Neuron (in vitro differentiated cells): ENCODE measurements around the gene KDF1.
"Not testable (repeated sequence)": the region's sequence is repeated elsewhere in the genome, so short reads cannot be mapped to it uniquely, and the experiment has no call there.

ENCODE experiments used
- H2AFZ ChIP-seq: one replicate; pipeline ENCODE4 v1.6.1; 2013; ENCODE audit warnings: low read depth, mild to moderate bottlenecking, inconsistent platforms, low read length, moderate library complexity
- H3K27me3 ChIP-seq: one replicate; pipeline ENCODE4 v1.6.1; 2013; ENCODE audit warnings: low read length; ENCODE audit not compliant: insufficient read depth
- H3K36me3 ChIP-seq: one replicate; pipeline ENCODE4 v1.6.1; 2013; ENCODE audit warnings: low read length; ENCODE audit not compliant: insufficient read depth
- H3K4me1 ChIP-seq: one replicate; pipeline ENCODE4 v1.6.1; 2013; ENCODE audit warnings: low read length; ENCODE audit not compliant: insufficient read depth
- H3K4me3 ChIP-seq: 2 replicates; pipeline ENCODE4 v1.5.1; 2013; ENCODE audit warnings: mild to moderate bottlenecking, low read length, moderate library complexity
- H3K9me3 ChIP-seq: one replicate; pipeline ENCODE4 v1.6.1; 2013; ENCODE audit warnings: low read length

Gene KDF1

DNA sequence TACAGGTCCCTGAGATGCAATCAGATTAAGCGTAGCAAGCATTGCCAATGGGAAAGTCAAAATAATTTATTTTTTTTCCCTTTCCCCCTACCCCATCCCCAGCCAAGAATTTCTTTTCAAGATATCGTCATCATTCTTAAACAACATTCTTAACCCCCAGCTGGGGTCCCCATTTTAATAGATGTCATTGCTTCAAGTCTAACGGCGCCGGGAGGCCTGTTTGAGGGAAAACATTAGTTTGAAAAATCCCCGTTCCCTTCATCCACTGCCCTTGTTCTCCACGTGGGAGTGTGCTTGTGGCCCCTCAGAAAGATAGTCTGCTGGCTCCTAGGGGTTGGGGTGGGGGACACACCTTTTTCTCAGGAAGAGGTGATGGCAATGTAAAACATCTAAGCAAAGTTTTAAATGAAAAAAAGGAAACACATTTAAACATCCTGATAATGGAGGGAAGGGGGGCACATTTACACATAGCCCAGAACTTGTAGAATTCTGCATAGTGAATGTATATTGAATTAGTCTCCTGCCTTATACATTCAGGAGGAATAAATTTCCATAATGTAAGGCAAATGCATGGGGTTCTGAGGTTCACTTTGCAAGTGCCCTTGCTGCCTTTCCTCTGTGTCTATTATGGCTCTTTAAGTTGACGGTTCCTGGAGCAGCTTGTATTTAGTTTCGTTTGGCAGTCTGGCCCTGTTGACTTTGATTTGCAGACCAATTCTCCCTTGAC lies 40.0 kb upstream of the KDF1 start:
- no peak overlapping the region for H2AFZ ChIP-seq
- H3K4me1 ChIP-seq, result peaks cover 41% of the 10 kb centered on the region
- no peaks in the 10 kb centered on the region for H3K9me3 ChIP-seq
- peaks cover 6% of the 10 kb centered on the region for H3K27me3 ChIP-seq
- H3K36me3 ChIP-seq, result no peaks in the 10 kb centered on the region
- H3K4me3 ChIP-seq, result no peak overlapping the region

DNA sequence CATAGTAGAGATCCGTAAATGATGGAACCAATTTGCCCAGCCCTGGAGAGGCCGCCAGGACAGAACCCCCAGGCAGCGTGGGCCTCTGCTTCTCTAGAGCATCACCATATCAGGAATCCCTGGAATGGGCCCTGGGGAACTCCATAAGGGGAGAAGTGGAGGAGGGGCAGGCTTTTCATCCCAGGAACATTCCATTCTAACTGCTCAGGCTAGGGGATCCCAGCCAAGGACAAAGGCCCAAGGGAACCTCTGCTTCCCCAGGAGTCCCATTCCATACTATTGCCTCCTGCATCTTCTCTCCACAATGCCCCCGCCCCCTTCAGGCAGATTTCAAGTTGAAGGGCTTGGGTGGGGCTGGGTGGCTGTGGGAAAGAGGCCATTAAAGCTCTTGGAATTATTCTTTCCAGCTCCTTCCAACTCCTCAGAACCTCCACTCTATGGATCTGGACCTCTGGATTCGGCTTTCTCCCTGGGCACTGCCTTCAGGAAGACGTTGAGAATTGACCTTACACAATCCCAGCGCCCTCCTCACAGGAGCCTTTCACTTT lies 39.2 kb upstream of the KDF1 start:
- peaks cover 42% of the 10 kb centered on the region for H3K4me1 ChIP-seq
- H3K4me3 ChIP-seq, result no peak overlapping the region

DNA sequence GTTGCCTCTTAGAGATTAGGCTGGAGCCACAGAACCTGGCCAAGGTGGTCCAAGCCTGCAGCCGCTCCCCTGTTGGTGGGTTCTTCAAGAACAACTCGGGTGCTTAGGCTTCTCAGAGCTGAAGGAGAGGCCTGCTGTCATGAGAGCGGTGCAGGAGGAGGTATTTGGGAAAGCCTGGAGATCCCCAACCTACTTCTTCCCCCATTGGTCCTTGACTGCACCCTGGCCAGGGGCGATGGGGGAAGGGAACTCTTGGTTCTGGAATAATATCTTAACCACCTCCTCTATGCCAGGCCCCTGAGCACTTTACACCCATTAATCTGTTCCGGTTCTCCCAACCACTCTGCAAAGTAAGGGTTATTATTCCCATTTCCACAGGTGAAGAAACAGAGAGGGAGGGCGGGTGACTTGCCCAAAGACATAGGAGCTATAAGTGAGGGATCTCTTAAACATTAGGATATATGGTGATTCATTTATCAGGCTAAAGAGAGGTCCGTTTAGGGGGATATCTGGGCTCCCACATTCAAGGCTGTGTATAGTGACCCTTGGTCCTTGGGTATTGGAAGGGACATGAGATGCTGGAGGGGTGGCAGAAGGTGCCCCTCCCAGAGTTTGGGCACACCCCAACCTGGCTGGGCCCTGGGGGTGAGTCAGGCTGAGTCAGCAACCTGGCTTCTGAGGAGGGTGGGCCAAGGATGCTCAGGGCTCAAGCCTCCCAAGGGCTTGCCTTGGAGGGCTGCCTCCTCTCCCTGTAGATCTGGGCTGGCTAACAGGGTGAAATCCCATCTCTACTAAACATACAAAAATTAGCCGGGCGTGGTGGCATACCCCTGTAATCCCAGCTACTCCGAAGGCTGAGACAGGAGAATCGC lies 38.4 kb upstream of the KDF1 start:
- no peak overlapping the region for H3K4me3 ChIP-seq
- H2AFZ ChIP-seq, result no peak overlapping the region
- H3K4me1 ChIP-seq, result peaks cover 40% of the 10 kb centered on the region
- no peaks in the 10 kb centered on the region for H3K9me3 ChIP-seq
- no peaks in the 10 kb centered on the region for H3K36me3 ChIP-seq
- peaks cover 15% of the 10 kb centered on the region for H3K27me3 ChIP-seq

More for the DNA sequence above, 39.2 kb upstream of the KDF1 start:
- Histone ChIP-seq H3K36me3 (no peaks in the 10 kb centered on the region), H2AFZ (no peak overlapping the region), H3K9me3 (no peaks in the 10 kb centered on the region), H3K27me3 (peaks cover 13% of the 10 kb centered on the region)

DNA sequence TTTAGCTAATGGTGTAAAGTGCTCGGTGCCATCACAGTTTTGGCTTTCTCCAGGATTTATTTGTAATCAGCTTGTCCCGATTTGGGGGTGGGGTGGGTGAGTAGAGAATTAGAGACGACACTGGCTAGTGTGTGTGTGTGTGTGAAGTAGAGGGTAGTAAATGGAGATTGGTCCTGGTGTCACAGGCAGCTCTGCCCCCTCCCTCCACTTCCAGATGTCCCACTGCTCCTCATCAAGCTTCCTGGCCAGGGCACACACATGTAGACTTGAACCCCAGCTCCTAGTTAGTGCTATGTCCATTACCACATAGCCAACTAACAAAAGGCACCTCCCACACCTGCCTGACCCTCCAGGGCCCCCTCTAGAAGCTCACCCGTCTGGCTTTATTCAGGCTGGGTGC lies 36.4 kb upstream of the KDF1 start:
- Histone ChIP-seq H3K36me3 (no peaks in the 10 kb centered on the region), H3K4me1 (peaks cover 38% of the 10 kb centered on the region), H2AFZ (no peak overlapping the region), H3K27me3 (peaks cover 17% of the 10 kb centered on the region), H3K4me3 (no peak overlapping the region), H3K9me3 (no peaks in the 10 kb centered on the region)

DNA sequence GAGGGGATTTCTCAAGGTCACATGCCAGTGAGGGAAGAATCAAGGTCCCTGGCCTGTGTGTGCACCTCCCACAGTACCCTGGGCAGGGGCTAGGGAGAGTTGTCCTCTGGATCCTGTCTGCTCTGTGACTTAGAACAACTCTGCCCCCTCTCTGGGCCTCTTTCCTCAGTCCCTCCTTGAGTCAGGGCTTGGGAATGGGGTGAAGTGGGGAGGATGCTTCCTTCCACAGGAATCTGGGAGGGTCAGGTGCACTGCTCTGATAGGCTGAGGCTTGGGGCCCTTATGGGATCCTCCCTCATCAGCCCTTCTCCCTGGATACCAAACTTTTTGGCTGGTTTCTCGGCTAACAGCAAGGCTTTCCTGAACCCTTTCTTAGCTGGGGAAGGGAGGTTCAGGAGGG lies 35.8 kb upstream of the KDF1 start:
- Histone ChIP-seq H3K4me3 (no peak overlapping the region), H3K36me3 (no peaks in the 10 kb centered on the region), H3K27me3 (peaks cover 22% of the 10 kb centered on the region), H3K4me1 (peaks cover 32% of the 10 kb centered on the region), H3K9me3 (no peaks in the 10 kb centered on the region), H2AFZ (no peak overlapping the region)

DNA sequence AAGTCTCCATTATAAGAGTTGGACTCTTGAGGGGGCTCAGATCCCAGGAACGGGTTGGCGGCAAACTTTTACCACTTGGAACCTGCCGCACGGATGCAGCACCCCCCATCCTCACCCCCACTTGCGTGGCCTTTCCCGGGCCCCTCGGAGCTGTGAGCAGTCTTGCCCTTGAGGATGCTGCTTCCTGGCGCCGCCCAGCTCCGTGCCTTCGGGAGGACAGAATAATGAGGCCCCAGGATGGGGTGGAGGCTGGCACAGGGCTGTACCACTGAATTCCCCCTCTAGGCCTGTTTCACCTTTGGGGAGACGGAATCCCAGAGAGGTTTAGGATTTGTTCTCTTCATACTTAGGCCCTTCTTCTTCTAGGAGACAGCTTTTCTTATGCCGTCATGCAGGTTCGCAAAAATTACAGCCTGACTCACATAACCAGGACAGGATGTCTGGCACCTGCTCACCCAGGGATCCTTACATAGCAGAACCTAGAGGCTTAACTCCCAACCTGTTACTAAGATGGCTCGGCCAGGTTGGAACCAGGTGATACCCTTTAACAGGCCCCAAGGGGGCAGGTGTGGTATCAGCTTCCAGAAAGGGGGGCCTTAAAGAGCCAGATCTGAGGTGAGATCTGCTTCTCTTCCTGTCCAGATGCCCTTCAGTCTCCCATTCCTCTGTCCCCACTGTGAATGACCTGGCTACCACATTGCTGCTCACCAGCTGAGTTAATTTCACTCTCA lies 34.7 kb upstream of the KDF1 start:
- peaks cover 21% of the 10 kb centered on the region for H3K4me1 ChIP-seq
- no peaks in the 10 kb centered on the region for H3K9me3 ChIP-seq
- peak overlapping the region; percentile 53 for H3K4me3 ChIP-seq
- peaks cover 24% of the 10 kb centered on the region for H3K27me3 ChIP-seq
- peak overlapping the region; percentile 63 for H2AFZ ChIP-seq
- H3K36me3 ChIP-seq, result no peaks in the 10 kb centered on the region

DNA sequence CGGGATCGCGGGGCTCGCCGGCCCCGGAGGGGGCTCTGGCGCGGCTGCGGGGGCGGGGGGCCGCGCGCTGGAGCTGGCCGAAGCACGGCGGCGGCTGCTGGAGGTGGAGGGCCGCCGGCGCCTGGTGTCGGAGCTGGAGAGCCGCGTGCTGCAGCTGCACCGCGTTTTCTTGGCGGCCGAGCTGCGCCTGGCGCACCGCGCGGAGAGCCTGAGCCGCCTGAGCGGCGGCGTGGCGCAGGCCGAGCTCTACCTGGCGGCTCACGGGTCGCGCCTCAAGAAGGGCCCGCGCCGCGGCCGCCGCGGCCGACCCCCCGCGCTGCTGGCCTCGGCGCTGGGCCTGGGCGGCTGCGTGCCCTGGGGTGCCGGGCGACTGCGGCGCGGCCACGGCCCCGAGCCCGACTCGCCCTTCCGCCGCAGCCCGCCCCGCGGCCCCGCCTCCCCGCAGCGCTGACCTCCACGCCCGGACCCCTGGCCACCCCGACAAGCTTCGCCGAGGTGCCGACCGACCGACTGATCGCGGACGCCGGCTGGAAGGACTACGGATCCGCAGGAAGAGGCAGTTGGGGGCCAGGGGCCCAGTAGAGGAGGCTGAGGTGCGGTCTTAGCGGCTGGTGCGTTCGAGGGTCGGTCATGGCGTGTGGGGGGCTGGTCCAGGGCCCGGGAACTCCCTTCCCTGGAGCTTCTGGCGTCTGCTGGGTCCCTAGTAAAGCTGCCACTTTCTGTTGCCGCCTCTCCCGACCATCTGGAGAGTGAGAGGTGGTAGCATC lies 33.9 kb upstream of the KDF1 start:
- Histone ChIP-seq H3K27me3 (peaks cover 24% of the 10 kb centered on the region), H3K4me3 (peak overlapping the region; percentile 53), H2AFZ (peak overlapping the region; percentile 63), H3K36me3 (no peaks in the 10 kb centered on the region), H3K4me1 (peaks cover 14% of the 10 kb centered on the region), H3K9me3 (no peaks in the 10 kb centered on the region)

DNA sequence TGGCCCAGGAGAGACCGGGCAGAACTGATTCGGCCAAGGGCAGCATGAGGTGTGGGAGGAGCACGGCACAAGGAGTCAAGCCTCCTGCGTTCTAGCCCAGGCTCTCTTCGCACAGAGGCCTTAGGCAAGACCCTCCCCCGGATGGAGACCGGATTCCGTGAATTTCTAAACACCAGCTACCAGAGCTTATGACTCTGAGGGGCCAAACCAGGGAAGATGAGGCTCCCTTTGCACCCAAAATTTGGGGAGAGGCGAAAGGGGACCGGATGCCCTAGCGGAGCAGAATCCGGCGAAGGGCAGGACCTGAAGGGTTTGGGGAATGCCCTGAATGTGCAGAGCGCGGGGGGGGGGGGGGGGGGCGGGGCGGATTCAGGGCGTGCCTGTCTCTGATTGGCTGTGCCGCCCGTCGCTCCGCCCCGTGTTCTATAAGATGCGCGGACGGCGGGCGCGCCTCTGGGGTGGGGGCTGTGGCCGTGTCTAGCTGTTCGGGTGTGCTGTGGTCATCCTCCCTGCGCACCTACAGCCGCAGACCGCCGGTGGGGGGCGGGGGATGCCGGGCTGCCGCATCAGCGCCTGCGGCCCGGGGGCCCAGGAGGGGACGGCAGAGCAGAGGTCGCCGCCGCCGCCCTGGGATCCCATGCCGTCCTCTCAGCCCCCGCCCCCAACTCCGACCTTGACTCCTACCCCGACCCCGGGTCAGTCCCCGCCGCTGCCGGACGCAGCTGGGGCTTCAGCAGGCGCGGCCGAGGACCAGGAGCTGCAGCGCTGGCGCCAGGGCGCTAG lies 33.2 kb upstream of the KDF1 start, which contains the start of gene TRNP1:
Gene TRNP1 (plus strand): TSS at position 456 of the 783 bp plus-strand sequence. CDS start 95 bp downstream, at position 551.
- H3K27me3 ChIP-seq, result peaks cover 24% of the 10 kb centered on the region
- H2AFZ ChIP-seq, result peak within 1 kb of the TSS; percentile 63
- H3K4me1 ChIP-seq, result peaks cover 13% of the 10 kb centered on the region
- no peaks in the 10 kb centered on the region for H3K9me3 ChIP-seq
- no peaks in the 10 kb centered on the region for H3K36me3 ChIP-seq
- peak within 1 kb of the TSS; percentile 53 for H3K4me3 ChIP-seq

DNA sequence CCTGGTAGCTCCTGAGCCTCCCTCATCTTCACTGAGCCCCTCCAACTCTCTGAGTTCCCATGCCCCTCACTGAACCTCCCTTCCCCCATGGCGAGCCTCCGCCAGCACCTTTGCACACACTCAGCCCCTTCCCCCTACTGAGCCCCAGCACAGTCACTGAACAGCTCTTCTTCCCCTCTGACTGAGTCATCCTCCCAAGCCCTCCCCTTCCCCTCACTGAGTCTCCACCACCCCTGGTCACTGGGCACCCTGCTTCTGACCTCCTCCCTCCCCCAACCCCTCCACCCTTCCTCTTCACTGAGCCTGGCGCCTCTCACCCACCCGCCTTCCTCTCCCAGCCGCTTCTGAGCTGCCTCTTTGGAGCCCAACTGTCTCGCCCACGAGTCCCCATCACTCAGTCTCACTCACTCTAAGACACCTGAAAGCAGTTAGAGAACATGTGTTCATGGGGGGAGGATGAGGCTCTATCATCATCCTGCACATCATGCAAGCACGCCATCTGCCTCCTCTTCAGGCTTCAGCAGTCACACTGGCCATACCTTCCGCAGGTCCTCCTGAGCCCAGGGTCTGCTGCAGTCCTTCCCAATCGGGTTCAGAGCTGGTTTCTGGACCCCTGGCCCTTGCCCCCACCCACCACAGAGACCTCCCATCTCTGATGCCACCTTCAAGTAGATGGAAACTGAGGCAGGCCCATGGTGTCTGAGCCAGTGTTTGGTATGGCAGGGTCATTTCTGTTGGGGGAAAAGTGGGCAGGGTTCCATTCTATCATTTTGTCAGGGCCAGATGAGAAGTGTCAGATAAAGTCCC lies 31.2 kb upstream of the KDF1 start:
- Histone ChIP-seq H3K4me3 (no peak overlapping the region), H3K27me3 (peaks cover 28% of the 10 kb centered on the region), H3K4me1 (peaks cover 13% of the 10 kb centered on the region), H2AFZ (no peak overlapping the region), H3K9me3 (no peaks in the 10 kb centered on the region), H3K36me3 (no peaks in the 10 kb centered on the region)

DNA sequence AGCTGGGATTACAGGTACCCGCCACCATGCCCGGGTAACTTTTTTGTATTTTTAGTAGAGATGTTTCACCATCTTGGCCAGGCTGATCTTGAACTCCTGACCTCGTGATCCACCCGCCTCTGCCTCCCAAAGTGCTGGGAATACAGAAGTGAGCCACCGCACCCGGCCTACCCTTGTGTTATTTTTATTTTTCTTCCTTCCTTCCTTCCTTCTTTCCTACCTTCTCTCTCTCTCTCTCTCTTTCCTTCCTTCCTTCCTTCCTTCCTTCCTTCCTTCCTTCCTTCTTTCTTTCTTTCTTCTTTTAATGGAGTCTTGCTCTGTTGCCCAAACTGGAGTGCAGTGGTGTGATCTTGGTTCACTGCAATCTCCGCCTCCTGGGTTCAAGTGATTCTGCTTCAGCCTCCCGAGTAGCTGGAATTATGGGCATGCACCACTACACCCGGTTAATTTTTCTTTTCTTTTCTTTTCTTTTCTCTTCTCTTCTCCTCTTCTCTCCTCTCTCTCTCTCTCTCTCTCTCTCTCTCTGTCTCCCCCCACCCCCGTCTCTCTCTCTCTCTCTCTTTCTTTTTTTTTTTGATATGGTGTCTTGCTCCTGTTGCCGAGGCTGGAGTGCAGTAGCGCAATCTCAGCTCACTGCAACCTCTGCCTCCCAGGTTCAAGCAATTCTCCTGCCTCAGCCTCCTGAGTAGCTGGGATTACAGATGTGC lies 29.3 kb upstream of the KDF1 start:
- H3K36me3 ChIP-seq, H3K4me3 ChIP-seq, H2AFZ ChIP-seq, H3K9me3 ChIP-seq, H3K4me1 ChIP-seq: not testable (repeated sequence)
- peaks cover 15% of the 10 kb centered on the region for H3K27me3 ChIP-seq

DNA sequence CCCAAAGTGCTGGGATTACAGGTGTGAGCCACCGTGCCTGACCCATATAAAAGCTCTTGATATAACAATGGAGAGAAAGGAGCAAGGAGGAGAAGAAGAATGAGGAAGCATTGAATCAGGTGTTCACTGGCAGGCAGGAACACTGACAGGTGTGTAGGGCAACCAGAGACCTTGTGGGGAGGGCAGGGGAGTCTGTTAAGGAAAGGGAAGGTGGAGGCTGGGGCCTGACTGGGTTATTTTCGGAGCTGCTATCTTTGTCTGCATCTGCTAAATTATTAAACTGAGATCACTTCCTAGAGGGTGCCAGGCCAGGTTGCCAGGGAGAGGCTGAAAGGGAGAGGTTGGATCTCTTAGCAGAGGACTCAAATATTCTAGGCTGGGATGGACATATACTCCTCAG lies 26.4 kb upstream of the KDF1 start:
- Histone ChIP-seq H3K4me3 (no peak overlapping the region), H3K4me1 (no peaks in the 10 kb centered on the region), H2AFZ (no peak overlapping the region), H3K9me3 (no peaks in the 10 kb centered on the region), H3K27me3 (peaks cover 10% of the 10 kb centered on the region), H3K36me3 (no peaks in the 10 kb centered on the region)
